Measurements from ENCODE around the gene PALLD. TPM values are rescaled to one million over a fixed set of nuclear protein-coding genes. Genes with fewer than 3 reads are reported as not detected.
A peak's percentile ranks its signal among the peaks of the same experiment; 100 is the strongest.

PALLD gene
- total RNA-seq, 4 donors from 2014 or later = 266 to 761 (median 441) TPM

GRCh38 chr4:168863719-168864647, 367.1 kb downstream of the PALLD start:
- H3K4me3 ChIP-seq = no peak overlapping the region
- H3K36me3 ChIP-seq = no peaks in the 10 kb centered on the region
- TF ChIP-seq CTCF (IDR thresholded peaks at IDR 0.05) (no peak), POLR2A (IDR thresholded peaks at IDR 0.05) (no peak)
- peaks cover 8 to 14% of the 10 kb centered on the region in 2 donors for H3K4me1 ChIP-seq
- peak overlapping the region; percentile 41 to 99 for H3K27ac ChIP-seq
- DNase-seq = no peak
- H3K9me3 ChIP-seq = no peaks in the 10 kb centered on the region
- no peaks in the 10 kb centered on the region for H3K27me3 ChIP-seq
- intact Hi-C loops (cut with DNase I; ENCODE audit: low total_unique reads) = no loop called here

GRCh38 chr4:168864821-168865541, 368.1 kb downstream of the PALLD start:
- no peak for DNase-seq
- Histone ChIP-seq H3K27ac (peak overlapping the region; percentile 8 to 99), H3K9me3 (no peaks in the 10 kb centered on the region), H3K4me3 (no peak overlapping the region), H3K27me3 (no peaks in the 10 kb centered on the region), H3K4me1 (peaks cover 8 to 11% of the 10 kb centered on the region in 2 donors), H3K36me3 (no peaks in the 10 kb centered on the region)
- intact Hi-C loops (cut with DNase I; ENCODE audit: low total_unique reads) = no loop called here
- TF ChIP-seq POLR2A (IDR thresholded peaks at IDR 0.05) (no peak), CTCF (IDR thresholded peaks at IDR 0.05) (peak in 1 of 4 experiments; percentile 6)

- intact Hi-C loops (cut with DNase I; ENCODE audit: low total_unique reads) = no loop called here
- Histone ChIP-seq H3K4me1 (peaks cover 9 to 13% of the 10 kb centered on the region in 2 donors), H3K27ac (peak overlapping the region in 1 of 2 donors; percentile 99), H3K36me3 (no peaks in the 10 kb centered on the region), H3K4me3 (no peak overlapping the region), H3K27me3 (no peaks in the 10 kb centered on the region), H3K9me3 (no peaks in the 10 kb centered on the region)
- DNase-seq = no peak
- TF ChIP-seq POLR2A (IDR thresholded peaks at IDR 0.05) (no peak), CTCF (IDR thresholded peaks at IDR 0.05) (no peak)
Observed at GRCh38 chr4:168865854-168866253, 369.0 kb downstream of the PALLD start.

- TF ChIP-seq CTCF (IDR thresholded peaks at IDR 0.05) = no peak
- no peak for TF ChIP-seq POLR2A (IDR thresholded peaks at IDR 0.05)
- Histone ChIP-seq H3K36me3 (no peaks in the 10 kb centered on the region), H3K27me3 (no peaks in the 10 kb centered on the region), H3K9me3 (no peaks in the 10 kb centered on the region), H3K4me3 (no peak overlapping the region), H3K27ac (peak overlapping the region in 1 of 2 donors; percentile 99), H3K4me1 (peaks cover 13% of the 10 kb centered on the region in 2 donors)
- intact Hi-C loops (cut with DNase I; ENCODE audit: low total_unique reads) = no loop called here
- DNase-seq = no peak
Observed at GRCh38 chr4:168866635-168867034, 369.8 kb downstream of the PALLD start.

GRCh38 chr4:168867128-168867527, 370.3 kb downstream of the PALLD start:
- intact Hi-C loops (cut with DNase I; ENCODE audit: low total_unique reads) = no loop called here
- H3K4me3 ChIP-seq = no peak overlapping the region
- no peaks in the 10 kb centered on the region for H3K36me3 ChIP-seq
- DNase-seq = no peak
- peaks cover 10 to 13% of the 10 kb centered on the region in 2 donors for H3K4me1 ChIP-seq
- no peaks in the 10 kb centered on the region for H3K9me3 ChIP-seq
- no peaks in the 10 kb centered on the region for H3K27me3 ChIP-seq
- TF ChIP-seq CTCF (IDR thresholded peaks at IDR 0.05) = no peak
- TF ChIP-seq POLR2A (IDR thresholded peaks at IDR 0.05) = no peak
- H3K27ac ChIP-seq = peak overlapping the region in 1 of 2 donors; percentile 3
